Testis (tissue), 2 donors: ENCODE measurements around the gene EME1.

Experiments used
- CTCF ChIP-seq, 3 experiments: fragments of 450-650 bp in 2 of 3; fragments of 200-600 bp in 1 of 3; sonication (generic) in 1 of 3; IDR thresholded peaks; one replicate each; pipeline ENCODE4 v1.5.1; 2016 to 2019; ENCODE audit warnings: antibody characterized with exemption in 3 of 3, mild to moderate bottlenecking in 2 of 3, moderate library complexity in 1 of 3
- POLR2A ChIP-seq: fragments of 450-650 bp; IDR thresholded peaks from one replicate; pipeline ENCODE4 v1.6.1; 2017; ENCODE audit warnings: antibody characterized with exemption, mild to moderate bottlenecking, moderate library complexity

DNA sequence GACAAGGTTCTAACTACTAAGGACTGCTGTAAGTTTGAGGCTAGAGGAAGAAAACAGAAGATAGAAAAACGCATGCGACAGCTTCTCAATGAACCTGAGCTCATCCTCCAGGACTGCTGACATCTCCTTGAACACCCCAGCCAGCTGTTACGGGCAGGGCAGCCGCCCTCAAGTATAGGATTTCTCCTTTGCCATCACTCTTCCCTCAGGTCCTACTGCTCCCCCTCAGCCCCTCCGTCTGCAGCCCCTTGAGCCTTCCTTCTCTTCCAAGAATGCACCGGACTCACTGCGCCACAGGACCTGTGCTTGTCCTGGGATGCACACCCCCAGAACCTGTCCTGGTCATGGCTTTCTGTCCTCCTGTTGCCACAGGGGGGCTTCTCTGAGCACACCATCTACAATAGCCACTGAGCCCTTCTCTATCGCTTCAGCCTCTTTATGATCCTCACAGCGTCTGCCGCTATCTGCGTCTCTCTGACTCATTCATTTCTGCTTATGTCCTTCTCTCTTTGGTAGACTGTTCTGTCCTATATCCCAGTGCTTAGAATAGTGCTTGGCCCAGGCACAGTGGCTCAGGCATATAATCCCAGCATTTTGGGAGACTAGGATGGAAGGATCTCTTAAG lies 42.8 kb upstream of the EME1 start:
- TF ChIP-seq POLR2A (no peak), CTCF (IDR thresholded peaks at IDR 0.05) (no peak)
